CD14-positive monocyte (primary cell): ENCODE measurements around the gene NSD2. TPM values are rescaled to one million over a fixed set of nuclear protein-coding genes. Genes with fewer than 3 reads are reported as not detected.
A peak's percentile ranks its signal among the peaks of the same experiment; 100 is the strongest.

Experiments used
- DNase-seq, 3 donors: peaks; one replicate each; pipeline ENCODE4 v3.0.0-alpha.2; 2011 to 2022
- H2AFZ ChIP-seq: 2 replicates; pipeline ENCODE4 v1.6.0; 2012; ENCODE audit warnings: mild to moderate bottlenecking, low read depth, low read length, inconsistent platforms; ENCODE audit not compliant: insufficient read depth, poor library complexity, severe bottlenecking
- H3K27ac ChIP-seq, 2 donors: 1 replicate in 1 of 2; 2 replicates in 1 of 2; pipeline ENCODE4 v1.5.1; 2012 to 2013; ENCODE audit warnings: low read length in 2 of 2, control low read depth in 1 of 2, inconsistent platforms in 1 of 2, low read depth in 1 of 2, mild to moderate bottlenecking in 1 of 2
- H3K27me3 ChIP-seq, 2 donors: one replicate each; pipeline versions ENCODE4 v1.6.0 to v1.6.1; 2011 to 2013; ENCODE audit warnings: low read length in 2 of 2; ENCODE audit not compliant: control insufficient read depth in 2 of 2, insufficient read depth in 2 of 2
- H3K36me3 ChIP-seq, 2 donors: replicated peaks in 1 of 2; 1 replicate in 1 of 2; 2 replicates in 1 of 2; pipeline versions ENCODE4 v1.5.1 to v1.6.1; 2012 to 2013; ENCODE audit warnings: low read length in 2 of 2, control low read depth in 1 of 2, inconsistent platforms in 1 of 2, mild to moderate bottlenecking in 1 of 2; ENCODE audit not compliant: insufficient read depth in 2 of 2, control insufficient read depth in 1 of 2
- H3K4me1 ChIP-seq, 2 donors: 1 replicate in 1 of 2; 2 replicates in 1 of 2; pipeline versions ENCODE4 v1.5.1 to v1.6.1; 2012 to 2013; ENCODE audit warnings: low read length in 2 of 2, control low read depth in 1 of 2, inconsistent platforms in 1 of 2, mild to moderate bottlenecking in 1 of 2, moderate library complexity in 1 of 2; ENCODE audit not compliant: insufficient read depth in 2 of 2, control insufficient read depth in 1 of 2
- H3K4me2 ChIP-seq: replicated peaks from 2 replicates; pipeline ENCODE3; 2012; ENCODE audit warnings: low read length, moderate library complexity, mild to moderate bottlenecking; ENCODE audit not compliant: poor library complexity, severe bottlenecking; ENCODE audit errors: extremely low read depth
- H3K4me3 ChIP-seq, 3 experiments: fragments of 200-600 bp in 1 of 3; sonication (generic) in 1 of 3; replicated peaks in 1 of 3; 1 replicate in 2 of 3; 2 replicates in 1 of 3; pipeline ENCODE4 v1.5.1; 2011 to 2013; ENCODE audit warnings: low read length in 3 of 3, mild to moderate bottlenecking in 3 of 3, control low read depth in 2 of 3, low read depth in 2 of 3, inconsistent platforms in 1 of 3, moderate library complexity in 1 of 3
- H3K79me2 ChIP-seq: 2 replicates; pipeline ENCODE4 v1.6.0; 2012; ENCODE audit warnings: mild to moderate bottlenecking, control low read depth, inconsistent platforms, low read length, moderate library complexity; ENCODE audit not compliant: insufficient read depth
- H3K9ac ChIP-seq: 2 replicates; pipeline ENCODE4 v1.6.0; 2017; ENCODE audit warnings: low read length, mild to moderate bottlenecking; ENCODE audit not compliant: insufficient read depth, poor library complexity, severe bottlenecking
- H3K9me3 ChIP-seq, 2 donors: replicated peaks in 1 of 2; 1 replicate in 1 of 2; 2 replicates in 1 of 2; pipeline versions ENCODE4 v1.5.1 to v1.6.1; 2012 to 2013; ENCODE audit warnings: low read length in 2 of 2, control low read depth in 1 of 2; ENCODE audit not compliant: control insufficient read depth in 1 of 2, insufficient read depth in 1 of 2
- H4K20me1 ChIP-seq: 2 replicates; pipeline ENCODE4 v1.6.0; 2012; ENCODE audit warnings: mild to moderate bottlenecking, low read length, control low read depth, moderate library complexity; ENCODE audit not compliant: insufficient read depth
- H3K27ac Mint-ChIP-seq, 7 donors: one replicate each; pipeline ENCODE4 v1.8.0; 2020; ENCODE audit warnings: mild to moderate bottlenecking in 7 of 7, mixed read lengths in 7 of 7, moderate library complexity in 6 of 7, inconsistent platforms in 2 of 7
- H3K27me3 Mint-ChIP-seq, 3 donors: one replicate each; pipeline ENCODE4 v1.8.0; 2021 to 2022; ENCODE audit warnings: low read depth in 3 of 3, mild to moderate bottlenecking in 3 of 3, mixed read lengths in 3 of 3, moderate library complexity in 3 of 3, inconsistent platforms in 1 of 3
- H3K36me3 Mint-ChIP-seq, 2 donors: one replicate each; pipeline ENCODE4 v1.8.0; 2020; ENCODE audit warnings: mixed read lengths in 2 of 2, inconsistent platforms in 1 of 2, mild to moderate bottlenecking in 1 of 2
- H3K4me1 Mint-ChIP-seq: one replicate; pipeline ENCODE4 v1.8.0; 2020; ENCODE audit warnings: mild to moderate bottlenecking, mixed read lengths
- H3K4me3 Mint-ChIP-seq, 2 donors: one replicate each; pipeline ENCODE4 v1.8.0; 2020; ENCODE audit warnings: mild to moderate bottlenecking in 2 of 2, mixed read lengths in 2 of 2, moderate library complexity in 1 of 2
- H3K9me3 Mint-ChIP-seq, 7 donors: one replicate each; pipeline ENCODE4 v1.8.0; 2020 to 2022; ENCODE audit warnings: mixed read lengths in 7 of 7, mild to moderate bottlenecking in 6 of 7, moderate library complexity in 6 of 7, inconsistent platforms in 2 of 7
- CTCF ChIP-seq: fragments of 200-600 bp; IDR thresholded peaks from one replicate; pipeline ENCODE4 v1.8.0; 2022; ENCODE audit warnings: antibody characterized with exemption, mild to moderate bottlenecking
- WGBS: methylation state at CpG from one replicate; pipeline ENCODE4 v1.1.5; 2013; ENCODE audit warnings: missing lambda C conversion rate; ENCODE audit not compliant: insufficient coverage; 5-methylcytosine and 5-hydroxymethylcytosine counted together
- intact Hi-C, 2 donors: fragments of 100-400 bp; cut with micrococcal nuclease; formaldehyde crosslinking; loops; one replicate each; pipeline versions ENCODE4 v1.15.0 to v1.15.1; 2023
- polyA plus RNA-seq, 3 donors: library from polyadenylated mRNA; depleted of rRNA in 1 of 3; unstranded in 2 of 3; stranded (reverse) in 1 of 3; fragments of 300-500 nt in 2 of 3; fragments of >200 nt in 1 of 3; fragmentation: Illumina TruSeq in 2 of 3; gene quantifications; 1 replicate in 2 of 3; 2 replicates in 1 of 3; pipeline ENCODE4 v1.2.3, GENCODE V29; 2012 to 2021

NSD2 gene
- polyA plus RNA-seq, 3 donors: 1.9 to 8.7 (median 2.3) TPM

GRCh38 chr4:1898007-1898406, 26.8 kb downstream of the NSD2 start:
- Histone ChIP-seq H3K36me3 (peaks cover 21 to 33% of the 10 kb centered on the region in 2 donors), H2AFZ (no peak overlapping the region), H4K20me1 (no peaks in the 10 kb centered on the region), H3K27ac (no peak overlapping the region), H3K4me1 (peaks cover 0 to 2% of the 10 kb centered on the region in 2 donors), H3K9ac (no peak overlapping the region), H3K4me2 (no peak overlapping the region), H3K27me3 (no peaks in the 10 kb centered on the region), H3K9me3 (no peaks in the 10 kb centered on the region), H3K79me2 (peaks cover 97% of the 10 kb centered on the region), H3K4me3 (no peak overlapping the region)
- Mint-ChIP-seq H3K9me3 (no peaks in the 10 kb centered on the region), H3K27ac (peak overlapping the region in 2 of 7 donors; percentile 13 to 47), H3K36me3 (peaks cover 28 to 56% of the 10 kb centered on the region in 2 donors), H3K27me3 (peaks cover 0 to 1% (median 0%) of the 10 kb centered on the region in 3 donors), H3K4me1 (peaks cover 4% of the 10 kb centered on the region), H3K4me3 (no peak overlapping the region)
- intact Hi-C loops: loop anchor here (2.0 to 5.0 kb wide), 2 partner anchors 151 kb away; no protein-coding TSS in a partner anchor
- TF ChIP-seq CTCF: no peak
- no peak for DNase-seq
- WGBS: 95% methylated on average over 4 of the region's 6 CpGs

GRCh38 chr4:1898681-1899080, 27.5 kb downstream of the NSD2 start:
- Mint-ChIP-seq H3K27ac (no peak overlapping the region), H3K36me3 (peaks cover 31 to 57% of the 10 kb centered on the region in 2 donors), H3K9me3 (no peaks in the 10 kb centered on the region), H3K27me3 (peaks cover 0 to 1% (median 0%) of the 10 kb centered on the region in 3 donors), H3K4me3 (peak overlapping the region in 1 of 2 donors; percentile 59), H3K4me1 (peaks cover 4% of the 10 kb centered on the region)
- Histone ChIP-seq H3K36me3 (peaks cover 25 to 37% of the 10 kb centered on the region in 2 donors), H3K27ac (no peak overlapping the region), H3K27me3 (no peaks in the 10 kb centered on the region), H4K20me1 (no peaks in the 10 kb centered on the region), H3K4me3 (no peak overlapping the region), H3K9ac (no peak overlapping the region), H3K4me2 (no peak overlapping the region), H3K79me2 (peaks cover 96% of the 10 kb centered on the region), H3K4me1 (peaks cover 0 to 2% of the 10 kb centered on the region in 2 donors), H3K9me3 (no peaks in the 10 kb centered on the region), H2AFZ (no peak overlapping the region)
- TF ChIP-seq CTCF: no peak
- no peak for DNase-seq
- intact Hi-C loops: loop anchor here (2.0 to 5.0 kb wide), 2 partner anchors 151 to 152 kb away; no protein-coding TSS in a partner anchor
- no CpG with 5 or more reads among the region's 1 CpG for WGBS
